ENCODE data around the gene SWSAP1. TPM values are rescaled to one million over a fixed set of nuclear protein-coding genes. Genes with fewer than 3 reads are reported as not detected.

Gene SWSAP1
- total RNA-seq, 2 donors from 2014 or later = 3.0 to 4.6 TPM

GRCh38 chr19:11382898-11383705, 8.6 kb downstream of the SWSAP1 start:
- intact Hi-C loops (cut with DNase I) = loop anchor here (5.0 kb wide), 2 partner anchors 64 to 91 kb away; no protein-coding TSS in a partner anchor
- Histone ChIP-seq H3K27me3 (no peaks in the 10 kb centered on the region), H3K4me3 (peak overlapping the region; percentile 37), H3K4me1 (peaks cover 9% of the 10 kb centered on the region), H3K9ac (ENCODE audit: low read depth in 2 of 2, low read length in 2 of 2) (no peak overlapping the region), H3K9me3 (no peaks in the 10 kb centered on the region), H3K27ac (no peak overlapping the region), H3K36me3 (no peaks in the 10 kb centered on the region)
- DNase-seq = peak; percentile 66
- peak; percentile 77 for TF ChIP-seq CTCF (IDR thresholded peaks at IDR 0.05)

GRCh38 chr19:11383706-11384048, 9.2 kb downstream of the SWSAP1 start:
- Histone ChIP-seq H3K36me3 (no peaks in the 10 kb centered on the region), H3K27ac (no peak overlapping the region), H3K9me3 (no peaks in the 10 kb centered on the region), H3K27me3 (no peaks in the 10 kb centered on the region), H3K9ac (ENCODE audit: low read depth in 2 of 2, low read length in 2 of 2) (no peak overlapping the region), H3K4me1 (peaks cover 9% of the 10 kb centered on the region), H3K4me3 (peak overlapping the region; percentile 37)
- intact Hi-C loops (cut with DNase I) = loop anchor here (5.0 kb wide), 2 partner anchors 64 to 91 kb away; no protein-coding TSS in a partner anchor
- DNase-seq = no peak
- TF ChIP-seq CTCF (IDR thresholded peaks at IDR 0.05) = no peak

- no peak overlapping the region for H3K4me3 ChIP-seq
- no peaks in the 10 kb centered on the region for H3K36me3 ChIP-seq
- intact Hi-C loops (cut with DNase I) = loop anchor here (5.0 kb wide), 2 partner anchors 63 to 92 kb away; no protein-coding TSS in a partner anchor
- H3K27ac ChIP-seq = no peak overlapping the region
- peaks cover 9% of the 10 kb centered on the region for H3K4me1 ChIP-seq
- TF ChIP-seq CTCF (IDR thresholded peaks at IDR 0.05) = no peak
- DNase-seq = no peak
- no peaks in the 10 kb centered on the region for H3K9me3 ChIP-seq
- no peak overlapping the region for H3K9ac ChIP-seq (ENCODE audit: low read depth in 2 of 2, low read length in 2 of 2)
- H3K27me3 ChIP-seq = no peaks in the 10 kb centered on the region
Observed at GRCh38 chr19:11384778-11385129, 10.3 kb downstream of the SWSAP1 start.

- Histone ChIP-seq H3K9me3 (no peaks in the 10 kb centered on the region), H3K4me3 (no peak overlapping the region), H3K27ac (no peak overlapping the region), H3K9ac (ENCODE audit: low read depth in 2 of 2, low read length in 2 of 2) (no peak overlapping the region), H3K4me1 (peaks cover 5% of the 10 kb centered on the region), H3K27me3 (no peaks in the 10 kb centered on the region), H3K36me3 (no peaks in the 10 kb centered on the region)
- no peak for DNase-seq
- TF ChIP-seq CTCF (IDR thresholded peaks at IDR 0.05) = no peak
- intact Hi-C loops (cut with DNase I) = no loop called here
Observed at GRCh38 chr19:11387162-11388034, 12.9 kb downstream of the SWSAP1 start.

- intact Hi-C loops (cut with DNase I) = no loop called here
- Histone ChIP-seq H3K27me3 (no peaks in the 10 kb centered on the region), H3K9ac (ENCODE audit: low read depth in 2 of 2, low read length in 2 of 2) (no peak overlapping the region), H3K27ac (no peak overlapping the region), H3K36me3 (no peaks in the 10 kb centered on the region), H3K9me3 (no peaks in the 10 kb centered on the region), H3K4me3 (no peak overlapping the region), H3K4me1 (no peaks in the 10 kb centered on the region)
- TF ChIP-seq CTCF (IDR thresholded peaks at IDR 0.05) = no peak
- DNase-seq = no peak
Observed at GRCh38 chr19:11390359-11390758, 15.9 kb downstream of the SWSAP1 start.
